ENCODE results near the gene RBFOX2. TPM values are rescaled to one million over a fixed set of nuclear protein-coding genes. Genes with fewer than 3 reads are reported as not detected.

The RBFOX2 gene
- total RNA-seq, 1 donor, result 187 TPM

DNA sequence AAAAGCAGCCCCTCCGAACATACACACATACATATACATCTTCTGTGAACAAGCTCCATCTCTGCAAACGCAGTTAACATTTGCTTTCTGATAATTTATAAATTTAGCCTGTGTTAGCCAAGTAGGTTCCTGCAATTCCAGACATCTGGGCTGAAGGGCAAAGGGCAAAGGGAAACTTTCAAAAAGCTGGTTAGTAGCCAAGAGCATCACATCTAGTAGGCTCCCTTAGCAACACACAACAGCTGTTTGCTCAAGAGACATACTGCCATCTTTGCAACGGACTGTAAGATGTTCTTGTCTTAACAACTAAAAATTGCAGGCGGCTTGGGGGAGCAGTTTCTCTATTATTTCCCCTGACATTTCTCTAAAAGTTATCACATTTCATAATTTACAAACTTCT lies 134.9 kb downstream of the RBFOX2 start:
- no peak for DNase-seq (ENCODE audit: low read depth)
- TF ChIP-seq, protein P1, sequence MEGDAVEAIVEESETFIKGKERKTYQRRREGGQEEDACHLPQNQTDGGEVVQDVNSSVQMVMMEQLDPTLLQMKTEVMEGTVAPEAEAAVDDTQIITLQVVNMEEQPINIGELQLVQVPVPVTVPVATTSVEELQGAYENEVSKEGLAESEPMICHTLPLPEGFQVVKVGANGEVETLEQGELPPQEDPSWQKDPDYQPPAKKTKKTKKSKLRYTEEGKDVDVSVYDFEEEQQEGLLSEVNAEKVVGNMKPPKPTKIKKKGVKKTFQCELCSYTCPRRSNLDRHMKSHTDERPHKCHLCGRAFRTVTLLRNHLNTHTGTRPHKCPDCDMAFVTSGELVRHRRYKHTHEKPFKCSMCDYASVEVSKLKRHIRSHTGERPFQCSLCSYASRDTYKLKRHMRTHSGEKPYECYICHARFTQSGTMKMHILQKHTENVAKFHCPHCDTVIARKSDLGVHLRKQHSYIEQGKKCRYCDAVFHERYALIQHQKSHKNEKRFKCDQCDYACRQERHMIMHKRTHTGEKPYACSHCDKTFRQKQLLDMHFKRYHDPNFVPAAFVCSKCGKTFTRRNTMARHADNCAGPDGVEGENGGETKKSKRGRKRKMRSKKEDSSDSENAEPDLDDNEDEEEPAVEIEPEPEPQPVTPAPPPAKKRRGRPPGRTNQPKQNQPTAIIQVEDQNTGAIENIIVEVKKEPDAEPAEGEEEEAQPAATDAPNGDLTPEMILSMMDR (IDR thresholded peaks at IDR 0.05; ENCODE audit: insufficient read depth, low read length), result no peak

DNA sequence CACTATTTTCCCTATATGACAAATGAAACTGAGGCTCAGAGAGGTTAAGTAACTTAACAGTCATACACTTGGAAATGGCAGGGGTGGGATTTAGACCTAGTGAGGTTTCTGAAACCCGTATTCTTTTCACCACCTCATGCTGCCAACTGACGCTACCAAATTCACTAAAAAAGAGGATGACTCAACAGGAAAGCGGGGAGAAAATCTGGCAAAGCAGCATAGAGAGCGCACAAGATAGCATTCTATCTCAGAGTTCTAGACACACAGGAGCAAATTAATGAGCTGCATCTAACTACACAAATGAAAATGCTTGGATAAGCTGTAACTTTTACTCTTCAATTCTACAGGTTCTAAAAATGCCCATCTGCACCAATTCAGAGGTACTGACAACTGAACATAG lies 136.4 kb downstream of the RBFOX2 start:
- no peak overlapping the region for H3K4me3 ChIP-seq (ENCODE audit: low read depth, low read length)
- DNase-seq (ENCODE audit: low read depth), result peak; percentile 78
- TF ChIP-seq, protein P1 (IDR thresholded peaks at IDR 0.05; ENCODE audit: insufficient read depth, low read length), result no peak

More for the DNA sequence above, 134.9 kb downstream of the RBFOX2 start:
- H3K4me3 ChIP-seq (ENCODE audit: low read depth, low read length), result no peak overlapping the region

DNA sequence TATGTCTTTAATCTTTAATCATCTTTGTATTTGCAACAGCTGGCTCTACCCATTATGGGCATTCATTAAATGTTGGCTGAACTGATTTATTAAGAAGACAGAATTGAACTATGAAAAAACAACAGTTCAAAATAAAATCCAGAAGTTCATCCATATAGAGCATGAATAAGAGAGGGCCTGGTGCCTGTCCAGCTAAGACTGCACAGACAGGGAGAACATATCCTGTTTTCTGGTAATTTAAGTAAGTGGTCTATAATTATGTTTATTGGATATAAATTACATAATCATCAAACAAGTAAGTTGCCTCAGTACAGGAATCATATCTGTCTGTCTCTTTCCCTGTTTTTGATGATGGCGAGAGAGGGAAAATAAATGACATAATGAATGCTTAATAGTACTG lies 137.2 kb downstream of the RBFOX2 start:
- TF ChIP-seq, protein P1 (IDR thresholded peaks at IDR 0.05; ENCODE audit: insufficient read depth, low read length), result no peak
- no peak overlapping the region for H3K4me3 ChIP-seq (ENCODE audit: low read depth, low read length)
- DNase-seq (ENCODE audit: low read depth), result no peak

- no peak for DNase-seq (ENCODE audit: low read depth)
- H3K4me3 ChIP-seq (ENCODE audit: low read depth, low read length), result no peak overlapping the region
- TF ChIP-seq, protein P1 (IDR thresholded peaks at IDR 0.05; ENCODE audit: insufficient read depth, low read length), result no peak
Observed at GRCh38 chr22:35889071-35889470, 139.6 kb downstream of the RBFOX2 start.

- DNase-seq (ENCODE audit: low read depth), result no peak
- H3K4me3 ChIP-seq (ENCODE audit: low read depth, low read length), result no peak overlapping the region
- TF ChIP-seq, protein P1 (IDR thresholded peaks at IDR 0.05; ENCODE audit: insufficient read depth, low read length), result no peak
Observed at GRCh38 chr22:35888181-35888870, 140.3 kb downstream of the RBFOX2 start.

DNA sequence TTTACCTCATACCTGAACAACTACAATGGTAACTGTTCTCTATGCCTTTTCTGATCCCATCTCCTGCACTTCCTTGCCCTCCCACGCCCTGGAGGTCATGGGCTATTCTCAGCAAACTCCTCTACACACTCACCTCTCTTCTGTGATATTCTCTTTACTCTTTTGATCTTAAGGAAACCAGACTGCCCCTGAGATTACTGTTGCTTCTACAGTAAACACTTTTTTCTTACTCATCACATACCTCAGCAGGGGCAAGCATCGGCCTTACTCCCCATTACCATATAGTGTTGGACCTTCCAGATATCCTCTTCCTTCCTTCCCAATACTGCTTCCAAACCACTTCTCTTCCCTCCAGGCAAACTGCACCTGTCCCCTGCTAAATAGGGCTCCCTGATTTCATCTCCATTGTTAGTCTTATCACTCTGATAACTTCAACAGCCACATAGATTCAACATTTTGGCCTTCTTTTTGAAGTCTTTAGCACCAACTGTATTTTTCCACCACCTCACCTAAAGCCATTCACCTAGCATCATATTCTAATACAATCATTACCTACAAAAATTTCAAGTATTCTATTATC lies 141.2 kb downstream of the RBFOX2 start:
- TF ChIP-seq, protein P1 (IDR thresholded peaks at IDR 0.05; ENCODE audit: insufficient read depth, low read length), result no peak
- H3K4me3 ChIP-seq (ENCODE audit: low read depth, low read length), result no peak overlapping the region
- no peak for DNase-seq (ENCODE audit: low read depth)
